HG02678 (cell line): ENCODE data around the gene LRRN2.
"Not testable (repeated sequence)": the region's sequence is repeated elsewhere in the genome, so short reads cannot be mapped to it uniquely, and the experiment has no call there.

Experiments
- ATAC-seq: cut with Tn5 transposase; IDR thresholded peaks from one replicate; pipeline ENCODE4 v1.9.1; 2021; ENCODE audit warnings: mild to moderate bottlenecking, moderate library complexity; ENCODE audit not compliant: unreplicated experiment

The LRRN2 gene

DNA sequence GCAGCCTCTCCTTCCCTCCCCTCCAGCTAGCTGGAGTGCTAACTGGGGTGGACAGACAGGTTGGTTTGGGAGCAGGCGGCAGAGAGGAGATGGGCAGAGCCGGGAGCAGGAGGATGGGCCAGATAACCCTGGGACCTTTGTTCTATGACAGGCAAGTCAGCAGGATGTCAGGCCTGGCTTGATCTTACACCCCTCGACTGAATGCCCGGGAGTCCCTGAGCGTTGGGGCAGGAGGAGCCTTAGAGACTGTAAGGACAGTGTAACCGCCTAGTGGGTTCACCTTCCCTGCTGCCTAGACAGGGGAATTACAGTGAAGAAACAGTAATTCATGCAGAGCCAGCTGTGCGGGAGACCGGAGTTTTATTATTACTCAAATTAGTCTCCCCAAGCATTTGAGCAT lies 109.1 kb downstream of the LRRN2 start:
- ATAC-seq = no peak

DNA sequence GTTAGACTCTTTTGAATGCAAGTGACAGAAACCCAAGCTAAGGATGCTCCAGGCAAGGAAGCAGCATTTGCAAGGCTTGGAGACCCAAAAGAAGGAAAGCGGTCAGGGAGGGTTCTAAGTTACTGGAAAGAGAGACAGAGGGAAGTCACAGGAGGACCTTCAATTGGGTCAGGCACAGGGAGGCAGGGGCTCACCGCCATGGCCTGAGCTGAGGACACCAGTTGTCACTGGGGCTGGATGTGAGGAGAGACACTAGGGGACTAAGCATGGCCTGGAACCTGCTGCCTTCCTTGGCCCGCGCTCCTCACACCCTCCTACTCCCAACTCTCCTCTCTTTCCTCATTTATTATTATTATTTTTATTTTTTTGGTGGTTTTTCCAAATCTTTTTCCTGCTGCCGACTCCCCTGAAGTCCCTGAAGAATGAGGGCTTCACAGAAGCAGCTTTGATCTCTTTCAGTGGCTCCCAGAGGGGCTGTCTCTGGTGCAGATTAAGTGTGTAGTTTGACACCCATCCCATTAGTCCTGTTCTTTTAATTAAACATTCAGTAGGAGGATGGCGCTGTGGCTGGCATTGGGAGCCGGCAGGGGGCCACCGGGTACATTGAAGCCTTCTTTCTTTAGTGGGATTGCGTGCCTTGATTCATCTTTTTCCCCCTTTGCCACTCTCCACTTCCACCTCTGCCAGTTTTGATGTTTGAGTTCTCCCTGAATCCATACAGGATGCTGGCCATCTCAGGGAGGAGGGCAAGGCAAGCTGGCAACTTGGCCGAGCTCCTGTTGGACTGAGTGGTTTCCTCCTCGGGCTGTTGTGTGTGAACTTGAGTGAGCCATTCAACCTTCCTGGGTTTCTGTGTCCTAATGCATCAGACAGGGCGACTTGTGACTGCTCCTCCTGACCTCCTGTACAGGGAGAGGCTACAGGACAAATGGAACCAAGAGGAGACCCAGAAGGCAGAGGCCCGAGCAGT lies 110.0 kb downstream of the LRRN2 start:
- ATAC-seq = no peak

DNA sequence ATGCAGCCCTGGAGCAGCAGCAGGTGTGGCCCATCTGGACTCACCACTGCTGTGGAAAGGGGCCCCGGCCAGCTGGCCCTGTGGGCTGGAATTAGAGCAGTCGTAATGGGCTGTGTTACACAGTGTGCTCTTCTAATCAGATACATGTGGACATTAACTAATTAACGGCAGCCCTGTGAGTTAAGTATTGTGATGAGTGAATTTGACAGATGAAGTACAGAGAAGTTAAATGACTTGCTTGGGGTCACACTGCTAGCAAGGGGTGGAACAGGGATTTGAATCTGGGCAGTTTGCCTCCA lies 110.7 kb downstream of the LRRN2 start:
- ATAC-seq = no peak

DNA sequence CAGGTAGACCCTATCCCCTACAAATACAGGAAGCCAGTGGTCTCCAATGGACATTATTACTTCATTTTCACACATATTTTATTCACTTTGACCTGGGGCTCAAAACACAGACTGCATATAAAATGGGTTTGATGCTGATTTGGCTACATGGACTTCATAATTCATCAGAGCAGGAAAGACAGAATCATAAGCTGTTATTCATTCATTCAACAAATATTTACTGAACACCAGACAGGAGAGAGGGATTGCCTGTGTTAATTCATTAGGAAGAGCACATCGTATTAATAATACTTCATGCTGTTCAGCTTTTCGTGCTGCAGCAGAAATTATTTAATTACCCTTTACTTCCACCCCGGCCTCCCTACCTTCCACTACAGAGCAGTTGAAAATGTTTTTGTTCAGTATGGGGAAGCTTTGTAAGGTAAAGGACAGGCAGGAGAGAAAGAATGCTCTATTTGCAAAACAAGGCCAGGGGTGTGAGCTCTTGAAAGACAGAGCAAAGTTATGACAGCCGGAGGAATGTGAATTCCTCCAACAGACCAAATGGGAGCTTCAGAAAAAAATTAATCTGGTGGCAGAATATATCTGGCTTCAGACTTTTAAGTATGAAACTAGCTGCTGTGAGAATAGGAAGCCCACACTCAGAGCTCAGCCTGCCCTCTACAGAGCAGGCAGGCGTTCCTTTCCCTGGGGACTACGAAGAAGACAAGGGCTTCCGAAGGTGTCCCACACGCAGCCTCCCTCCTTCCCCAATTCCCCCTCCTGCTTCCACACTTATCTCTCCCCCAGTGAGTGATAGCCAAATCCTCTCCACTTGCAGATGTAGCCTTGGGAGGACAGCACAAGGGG lies 111.3 kb downstream of the LRRN2 start:
- ATAC-seq = no peak

DNA sequence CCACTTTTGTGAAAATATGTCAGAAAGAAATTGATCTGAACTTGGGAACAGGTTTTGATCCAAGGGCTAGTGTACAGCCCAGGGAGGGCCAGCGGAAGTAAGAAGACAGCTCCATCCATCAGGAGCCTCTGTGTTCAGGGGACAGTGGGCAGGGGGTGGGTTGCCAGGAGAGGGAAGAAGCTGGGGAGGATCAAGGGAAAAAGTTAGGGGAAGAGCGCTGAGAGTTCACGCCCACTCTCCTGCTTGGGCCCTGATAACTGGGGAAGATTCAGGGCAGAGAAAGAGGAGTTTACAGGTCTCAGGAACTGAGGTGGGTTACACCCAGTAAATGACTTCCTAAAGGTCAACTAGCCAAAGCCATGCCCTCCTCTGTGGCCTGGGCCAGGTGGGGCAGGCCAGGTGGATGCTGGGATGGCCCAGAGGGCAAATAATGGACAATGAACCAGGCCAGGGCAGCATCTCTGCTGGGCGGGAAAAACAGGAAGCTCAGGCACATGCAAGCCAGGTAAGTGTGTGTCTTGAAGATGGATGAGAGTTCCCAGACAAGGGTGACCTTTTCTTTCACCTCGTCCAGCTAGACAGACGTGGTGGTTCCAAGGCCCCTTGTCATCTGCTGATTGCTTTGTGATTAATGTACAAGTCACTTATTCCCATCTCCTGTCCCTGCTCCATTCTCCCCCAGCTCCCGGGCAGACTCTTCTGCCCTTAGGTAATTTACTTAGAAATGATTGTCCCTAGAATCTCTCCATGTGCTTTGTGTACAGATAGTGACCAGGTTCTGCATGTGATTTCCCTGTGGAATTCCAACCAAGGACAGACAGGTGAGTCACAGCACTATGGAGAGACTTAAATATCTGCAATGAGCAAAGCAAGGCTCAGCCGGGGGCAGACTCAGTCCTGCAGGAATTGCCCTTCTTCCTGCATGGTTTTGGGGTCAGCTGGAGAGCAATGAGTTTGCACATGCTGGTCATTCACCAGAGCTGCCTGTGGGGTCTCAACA lies 112.3 kb downstream of the LRRN2 start:
- ATAC-seq = no peak

DNA sequence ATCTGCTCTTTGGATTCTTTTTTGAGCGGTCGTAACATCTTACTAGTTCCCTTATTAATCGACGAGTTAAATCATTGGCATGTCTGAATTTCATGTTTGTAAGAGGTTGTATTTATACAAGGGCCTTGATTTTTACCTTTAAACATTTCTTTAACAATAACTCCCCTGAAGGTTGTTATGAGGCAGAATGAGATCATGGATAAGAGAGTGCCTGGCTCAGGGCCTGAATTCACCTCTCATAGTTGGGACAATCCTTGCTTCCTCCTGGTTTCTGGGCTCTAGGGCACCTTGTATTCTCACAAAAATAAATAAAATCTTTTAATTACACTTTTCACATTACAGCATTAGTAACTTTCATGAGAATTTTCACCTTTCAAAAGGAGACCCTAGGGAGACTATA lies 113.9 kb downstream of the LRRN2 start:
- ATAC-seq = no peak

DNA sequence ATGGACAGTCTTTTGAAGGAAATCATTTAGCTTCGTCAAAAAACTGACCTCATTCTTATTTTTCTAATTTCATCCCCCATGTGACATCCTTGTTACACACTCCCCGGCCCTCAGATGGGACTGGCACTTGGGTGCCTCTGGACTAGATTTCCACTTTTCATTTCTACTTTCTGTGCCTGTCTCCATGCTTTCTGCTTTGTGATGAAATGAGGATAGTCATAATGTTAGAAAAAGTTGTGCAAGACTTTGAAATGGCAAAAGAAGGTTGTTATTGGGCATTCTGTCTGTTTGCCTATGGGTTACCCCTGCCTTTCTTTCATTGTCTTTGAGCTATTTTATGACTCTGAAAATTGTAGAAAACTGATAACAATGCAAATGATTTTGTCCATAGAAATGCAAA lies 114.4 kb downstream of the LRRN2 start:
- no peak for ATAC-seq

DNA sequence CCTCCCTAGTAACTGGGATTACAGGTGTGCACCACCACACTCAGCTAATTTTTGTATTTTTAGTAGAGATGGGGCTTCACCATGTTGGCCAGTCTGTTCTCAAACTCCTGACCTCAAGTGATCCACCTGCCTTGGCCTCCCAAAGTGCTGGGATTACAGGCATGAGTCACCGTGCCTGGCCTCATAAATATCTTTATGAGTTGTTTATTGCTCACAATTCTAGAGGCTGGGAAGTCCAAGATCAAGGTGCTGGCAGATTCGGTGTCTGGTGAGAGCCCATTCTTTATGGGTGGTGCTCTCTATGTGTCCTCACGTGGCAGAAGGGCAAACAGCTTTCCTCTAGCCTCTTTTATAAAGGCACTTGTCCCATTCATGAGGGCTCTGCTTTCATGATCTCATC lies 115.5 kb downstream of the LRRN2 start:
- ATAC-seq = not testable (repeated sequence)

DNA sequence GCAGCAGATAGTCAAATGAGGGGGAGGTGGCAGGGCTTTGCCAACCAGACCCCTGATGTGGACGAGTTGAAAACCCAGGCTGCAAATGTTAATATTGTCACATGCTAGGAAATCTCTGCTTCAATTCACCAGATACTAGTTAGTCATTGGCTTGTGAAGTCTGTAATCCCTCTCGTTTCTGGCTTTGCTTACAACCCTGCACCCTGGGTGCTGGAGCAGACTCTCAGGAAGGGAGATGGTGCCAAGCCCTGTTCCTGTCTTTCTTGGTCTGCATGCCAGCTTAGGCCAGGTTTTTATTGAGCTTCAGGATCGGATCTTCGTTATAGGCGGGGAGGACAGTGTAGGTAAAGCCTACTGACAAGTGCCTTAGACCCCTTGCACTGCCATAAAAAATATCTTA lies 116.1 kb downstream of the LRRN2 start:
- no peak for ATAC-seq

DNA sequence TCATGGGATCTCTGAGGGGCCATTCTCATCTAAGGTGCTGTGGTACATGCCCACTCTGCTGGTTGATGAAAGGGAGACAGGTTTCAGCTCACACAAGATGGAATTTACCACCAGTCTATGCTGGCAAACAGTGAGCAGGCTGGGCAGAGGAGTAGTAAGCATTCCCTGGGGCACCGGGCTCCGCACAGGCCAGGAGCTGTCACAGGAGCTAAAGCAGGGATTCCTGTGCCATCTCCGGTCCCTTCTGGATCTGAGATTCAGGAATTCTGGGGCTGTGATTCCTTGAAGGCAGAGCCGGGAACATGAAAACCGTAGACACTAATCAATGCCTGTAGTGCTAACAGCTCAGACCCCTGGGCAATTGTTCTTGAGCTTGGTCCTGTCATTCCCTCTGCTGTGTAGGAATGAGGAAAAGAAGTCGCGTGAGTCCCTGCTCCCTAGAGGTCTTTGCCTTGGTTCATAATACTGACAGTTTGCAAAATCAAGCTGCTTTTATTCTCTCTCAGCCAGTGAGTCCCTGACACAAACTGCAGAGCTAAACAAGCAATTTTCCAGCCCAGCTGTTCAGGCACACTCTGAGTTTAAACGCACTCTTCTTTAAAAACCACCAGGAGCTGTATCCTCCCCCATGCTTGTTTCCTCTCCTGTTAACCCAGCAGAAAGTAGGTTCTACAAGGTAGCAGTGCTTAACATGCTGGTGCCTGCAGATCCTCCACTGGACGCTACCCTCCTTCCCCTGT lies 116.8 kb downstream of the LRRN2 start:
- no peak for ATAC-seq
